HG03432 (cell line): ENCODE data around the gene PCDHA1.
"Not testable (repeated sequence)": the region's sequence is repeated elsewhere in the genome, so short reads cannot be mapped to it uniquely, and the experiment has no call there.

Source experiments
- ATAC-seq: cut with Tn5 transposase; IDR thresholded peaks from one replicate; pipeline ENCODE4 v1.9.1; 2021; ENCODE audit warnings: mild to moderate bottlenecking, moderate library complexity; ENCODE audit not compliant: unreplicated experiment

The PCDHA1 gene

GRCh38 chr5:140785905-140786686, at the start of gene PCDHA1:
TSS of gene PCDHA1 (plus strand) at chr5:140786140.
- no peak for ATAC-seq

DNA sequence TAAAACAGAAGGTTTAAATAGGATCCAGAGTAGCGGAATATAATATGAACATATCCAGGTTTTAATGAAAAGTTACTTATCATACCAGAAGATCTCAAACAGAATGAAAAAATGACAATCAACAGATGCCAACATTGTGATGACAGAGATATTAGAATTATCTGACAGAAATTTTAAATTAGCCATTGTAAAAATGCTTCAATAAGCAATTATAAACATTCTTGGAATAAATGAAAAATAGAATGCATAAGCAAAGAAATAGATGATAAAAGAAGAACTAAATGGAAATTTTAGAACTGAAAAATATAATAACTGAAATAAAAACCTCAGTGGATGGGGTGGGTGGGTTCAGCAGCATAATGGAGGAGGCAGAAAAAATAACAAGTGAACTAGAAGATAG, 48.5 kb upstream of the PCDHA1 start:
- ATAC-seq = no peak

DNA sequence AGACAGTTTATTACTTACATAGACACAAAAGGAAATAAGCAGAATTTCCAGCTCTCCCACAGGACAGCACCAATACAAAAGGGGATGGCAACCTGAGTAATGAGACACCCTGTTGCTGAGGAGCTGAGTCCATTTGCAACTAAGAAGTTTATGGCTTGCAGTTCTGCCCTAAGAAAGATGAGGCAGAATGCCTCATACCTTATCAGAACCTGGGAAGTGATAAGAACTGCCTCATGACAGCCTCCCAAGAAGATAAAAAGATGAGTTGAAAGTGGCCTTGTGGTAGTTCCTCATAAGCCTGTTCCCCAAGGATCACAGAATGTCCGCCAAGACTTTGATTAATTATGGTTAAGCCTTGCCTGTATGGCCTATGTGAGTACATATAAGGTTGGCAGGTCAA, 44.0 kb upstream of the PCDHA1 start:
- no peak for ATAC-seq

DNA sequence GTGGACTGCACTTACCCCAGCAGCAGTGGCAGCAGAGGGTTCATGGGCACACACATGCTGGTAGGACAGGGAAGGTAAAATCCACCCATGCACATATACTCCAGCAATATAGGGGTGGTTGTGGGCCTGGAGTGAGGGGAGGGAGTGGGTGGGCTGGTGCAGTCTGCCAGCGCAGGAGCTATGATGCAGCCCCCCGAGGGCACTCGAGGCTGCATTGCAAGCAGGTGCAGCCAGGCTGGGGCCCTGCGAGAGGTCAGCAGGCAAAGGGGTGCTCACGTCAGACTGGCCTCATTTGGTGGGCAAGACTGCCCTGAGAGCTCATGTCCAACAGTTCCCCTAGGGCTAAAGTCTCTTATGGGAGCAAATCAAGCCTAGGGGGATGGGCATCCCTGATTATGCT, 32.4 kb upstream of the PCDHA1 start:
- ATAC-seq = no peak

DNA sequence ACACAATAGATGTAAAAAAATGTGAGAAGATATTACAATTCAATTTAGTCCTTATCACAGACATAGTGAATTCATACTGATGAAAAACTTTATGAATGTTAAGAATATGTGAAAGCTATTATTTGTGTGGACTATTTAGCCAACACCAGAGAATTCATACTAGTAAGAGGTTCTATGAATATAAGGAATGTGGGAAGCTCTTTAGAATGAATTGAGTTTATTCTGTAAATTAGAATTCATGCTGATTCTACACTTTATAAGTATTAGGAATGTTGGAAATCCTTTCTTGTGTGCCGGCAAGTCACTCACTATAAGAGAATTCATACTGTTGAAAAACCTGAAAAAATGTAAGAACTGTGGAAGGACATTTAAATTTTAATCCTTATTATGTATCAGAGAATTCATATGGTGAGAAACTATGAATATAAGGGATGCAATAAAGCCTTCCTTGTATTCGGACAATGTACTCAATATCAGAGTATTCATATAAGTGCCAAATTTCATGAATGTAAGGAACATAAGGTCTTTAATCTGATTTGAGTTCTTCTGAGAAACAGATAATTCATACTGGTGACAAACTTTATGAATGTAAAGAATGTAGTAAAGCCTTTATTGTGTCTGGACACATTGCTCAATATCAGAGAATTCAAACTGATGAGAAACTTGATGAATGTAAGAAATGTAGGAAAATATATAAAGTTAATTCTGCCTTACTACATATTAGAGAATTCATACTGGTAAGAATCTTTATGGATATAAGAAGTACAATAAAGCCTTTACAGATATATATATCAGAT, 21.6 kb upstream of the PCDHA1 start:
- ATAC-seq = no peak

- no peak for ATAC-seq
Measured at GRCh38 chr5:140767444-140767843, 18.5 kb upstream of the PCDHA1 start.

DNA sequence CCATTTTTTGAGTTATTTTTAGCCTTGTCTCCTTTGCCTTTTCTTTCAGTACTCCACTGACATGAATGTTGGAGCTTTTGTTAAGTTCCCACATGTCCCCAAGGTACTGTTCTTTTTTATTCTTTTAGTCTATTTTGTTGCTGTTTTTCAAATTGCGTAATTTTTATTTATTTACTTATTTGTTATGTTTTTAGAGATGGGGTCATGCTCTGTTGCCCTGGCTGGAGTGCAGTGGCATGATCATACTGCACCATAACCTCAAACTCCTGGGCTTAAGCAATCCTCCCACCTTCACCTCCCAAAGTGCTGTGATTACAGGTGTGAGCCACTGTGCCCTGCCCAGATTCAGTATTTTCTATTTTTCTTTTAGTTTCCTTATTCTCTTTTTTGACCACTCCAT, 5.4 kb upstream of the PCDHA1 start:
- no peak for ATAC-seq

- not testable (repeated sequence) for ATAC-seq
Measured at GRCh38 chr5:140787422-140787821, 1.5 kb downstream of the PCDHA1 start.

DNA sequence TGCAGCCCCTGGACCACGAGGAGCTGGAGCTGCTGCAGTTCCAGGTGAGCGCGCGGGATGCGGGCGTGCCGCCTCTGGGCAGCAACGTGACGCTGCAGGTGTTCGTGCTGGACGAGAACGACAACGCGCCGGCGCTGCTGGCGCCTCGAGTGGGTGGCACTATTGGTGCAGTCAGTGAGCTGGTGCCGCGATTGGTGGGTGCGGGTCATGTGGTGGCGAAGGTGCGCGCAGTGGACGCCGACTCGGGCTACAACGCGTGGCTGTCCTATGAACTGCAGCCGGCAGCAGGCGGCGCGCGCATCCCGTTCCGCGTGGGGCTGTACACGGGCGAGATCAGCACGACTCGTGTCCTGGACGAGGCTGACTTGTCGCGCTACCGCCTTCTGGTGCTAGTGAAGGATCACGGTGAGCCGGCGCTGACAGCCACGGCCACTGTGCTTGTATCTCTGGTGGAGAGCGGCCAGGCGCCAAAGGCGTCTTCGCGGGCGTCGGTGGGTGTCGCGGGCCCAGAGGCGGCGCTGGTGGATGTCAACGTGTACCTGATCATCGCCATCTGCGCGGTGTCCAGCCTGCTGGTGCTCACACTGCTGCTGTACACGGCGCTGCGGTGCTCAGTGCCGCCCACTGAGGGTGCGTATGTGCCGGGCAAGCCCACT, 2.0 kb downstream of the PCDHA1 start:
- not testable (repeated sequence) for ATAC-seq

- ATAC-seq = no peak
Measured at GRCh38 chr5:140791089-140791488, 5.1 kb downstream of the PCDHA1 start.

- no peak for ATAC-seq
Measured at GRCh38 chr5:140794595-140795258, 8.8 kb downstream of the PCDHA1 start, which contains the start of gene PCDHA2. TSS of gene PCDHA2 (plus strand) at chr5:140794852.

- ATAC-seq = no peak
Measured at GRCh38 chr5:140795259-140795641, 9.3 kb downstream of the PCDHA1 start.

- not testable (repeated sequence) for ATAC-seq
Measured at GRCh38 chr5:140796072-140796717, 10.3 kb downstream of the PCDHA1 start.

DNA sequence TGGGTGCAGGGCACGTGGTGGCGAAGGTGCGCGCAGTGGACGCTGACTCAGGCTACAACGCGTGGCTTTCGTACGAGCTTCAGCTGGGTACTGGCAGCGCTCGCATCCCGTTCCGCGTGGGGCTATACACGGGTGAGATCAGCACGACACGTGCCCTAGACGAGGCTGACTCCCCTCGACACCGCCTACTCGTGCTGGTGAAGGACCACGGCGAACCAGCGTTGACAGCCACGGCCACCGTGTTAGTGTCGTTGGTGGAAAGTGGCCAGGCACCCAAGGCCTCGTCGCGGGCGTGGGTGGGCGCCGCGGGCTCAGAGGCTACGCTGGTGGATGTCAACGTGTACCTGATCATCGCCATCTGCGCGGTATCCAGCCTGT, 10.8 kb downstream of the PCDHA1 start:
- no peak for ATAC-seq

- ATAC-seq = no peak
Measured at GRCh38 chr5:140800816-140801493, 15.0 kb downstream of the PCDHA1 start, which contains the start of gene PCDHA3. TSS of gene PCDHA3 (plus strand) at chr5:140801057.

GRCh38 chr5:140801494-140801841, 15.5 kb downstream of the PCDHA1 start:
- ATAC-seq = no peak

DNA sequence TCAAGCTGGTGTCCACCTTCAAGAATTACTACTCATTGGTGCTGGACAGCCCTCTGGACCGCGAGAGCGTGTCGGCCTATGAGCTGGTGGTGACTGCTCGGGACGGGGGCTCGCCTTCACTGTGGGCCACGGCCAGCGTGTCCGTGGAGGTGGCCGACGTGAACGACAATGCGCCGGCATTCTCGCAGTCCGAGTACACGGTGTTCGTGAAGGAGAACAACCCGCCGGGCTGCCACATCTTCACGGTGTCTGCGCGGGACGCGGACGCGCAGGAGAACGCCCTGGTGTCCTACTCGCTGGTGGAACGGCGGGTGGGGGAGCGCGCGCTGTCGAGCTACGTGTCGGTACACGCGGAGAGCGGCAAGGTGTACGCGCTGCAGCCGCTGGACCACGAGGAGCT, 16.4 kb downstream of the PCDHA1 start:
- not testable (repeated sequence) for ATAC-seq

DNA sequence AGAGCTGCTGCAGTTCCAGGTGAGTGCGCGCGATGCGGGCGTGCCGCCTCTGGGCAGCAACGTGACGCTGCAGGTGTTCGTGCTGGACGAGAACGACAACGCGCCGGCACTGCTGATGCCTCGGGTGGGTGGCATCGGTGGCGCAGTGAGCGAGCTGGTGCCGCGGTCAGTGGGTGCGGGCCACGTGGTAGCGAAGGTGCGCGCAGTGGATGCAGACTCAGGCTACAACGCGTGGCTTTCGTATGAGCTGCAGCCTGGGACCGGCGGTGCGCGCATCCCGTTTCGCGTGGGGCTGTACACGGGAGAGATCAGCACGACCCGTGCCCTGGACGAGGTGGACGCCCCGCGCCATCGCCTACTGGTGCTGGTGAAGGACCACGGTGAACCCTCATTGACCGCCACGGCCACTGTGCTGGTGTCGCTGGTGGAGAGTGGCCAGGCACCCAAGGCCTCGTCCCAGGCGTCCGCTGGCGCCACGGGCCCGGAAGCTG, 16.9 kb downstream of the PCDHA1 start:
- no peak for ATAC-seq

- no peak for ATAC-seq
Measured at GRCh38 chr5:140806834-140807775, 21.2 kb downstream of the PCDHA1 start, which contains the start of gene PCDHA4. TSS of gene PCDHA4 (plus strand) at chr5:140807068.
